ENCODE data around the gene CIAO3. TPM values are rescaled to one million over a fixed set of nuclear protein-coding genes. Genes with fewer than 3 reads are reported as not detected.

CIAO3 gene
- total RNA-seq, 2 experiments from 2014 or later, result 31.8 to 32.2 TPM

GRCh38 chr16:710500-711075, 30.2 kb downstream of the CIAO3 start:
- Mint-ChIP-seq H3K27ac (no peak overlapping the region), H3K36me3 (no peaks in the 10 kb centered on the region), H3K4me1 (ENCODE audit: low read depth) (peaks cover 2% of the 10 kb centered on the region), H3K4me3 (no peak overlapping the region), H3K9me3 (no peaks in the 10 kb centered on the region), H3K27me3 (peaks cover 40% of the 10 kb centered on the region)
- CTCF ChIA-PET, result interaction anchor here (0.6 to 2.1 kb wide), 5 partner anchors 21 to 473 kb away, joined by 3 to 15 read pairs (median 3); partner anchors contain the start of gene CIAO3
- intact Hi-C loops (cut with micrococcal nuclease), result loop anchor here (1.0 kb wide), 1 partner anchor 75 kb away; no protein-coding TSS in a partner anchor
- no peak for DNase-seq
- POLR2A ChIA-PET, result no interaction called here

GRCh38 chr16:709566-710499, 31.0 kb downstream of the CIAO3 start:
- intact Hi-C loops (cut with micrococcal nuclease), result no loop called here
- H3K9me3 Mint-ChIP-seq, result no peaks in the 10 kb centered on the region
- DNase-seq, result no peak
- no peak overlapping the region for H3K27ac Mint-ChIP-seq
- no peaks in the 10 kb centered on the region for H3K36me3 Mint-ChIP-seq
- CTCF ChIA-PET, result interaction anchor here (0.6 to 2.1 kb wide), 6 partner anchors 15 to 474 kb away, joined by 3 to 15 read pairs (median 3); partner anchors contain the start of gene CIAO3
- no peak overlapping the region for H3K4me3 Mint-ChIP-seq
- peaks cover 40% of the 10 kb centered on the region for H3K27me3 Mint-ChIP-seq
- peaks cover 2% of the 10 kb centered on the region for H3K4me1 Mint-ChIP-seq (ENCODE audit: low read depth)
- POLR2A ChIA-PET, result no interaction called here

GRCh38 chr16:708959-709358, 31.8 kb downstream of the CIAO3 start:
- Mint-ChIP-seq H3K9me3 (no peaks in the 10 kb centered on the region), H3K27ac (no peak overlapping the region), H3K4me1 (ENCODE audit: low read depth) (peaks cover 2% of the 10 kb centered on the region), H3K27me3 (peaks cover 42% of the 10 kb centered on the region), H3K4me3 (no peak overlapping the region), H3K36me3 (no peaks in the 10 kb centered on the region)
- POLR2A ChIA-PET, result no interaction called here
- no peak for DNase-seq
- CTCF ChIA-PET, result interaction anchor here (2.1 kb wide), 1 partner anchor 76 kb away, joined by 15 read pairs; no protein-coding TSS in a partner anchor
- intact Hi-C loops (cut with micrococcal nuclease), result no loop called here

GRCh38 chr16:708019-708418, 32.8 kb downstream of the CIAO3 start:
- ChIA-PET POLR2A (no interaction called here), CTCF (interaction anchor here (2.0 kb wide), 1 partner anchor 77 kb away, joined by 6 read pairs; no protein-coding TSS in a partner anchor)
- DNase-seq, result no peak
- Mint-ChIP-seq H3K36me3 (no peaks in the 10 kb centered on the region), H3K27me3 (peaks cover 44% of the 10 kb centered on the region), H3K9me3 (no peaks in the 10 kb centered on the region), H3K4me1 (ENCODE audit: low read depth) (peaks cover 2% of the 10 kb centered on the region), H3K27ac (no peak overlapping the region), H3K4me3 (no peak overlapping the region)
- intact Hi-C loops (cut with micrococcal nuclease), result no loop called here

GRCh38 chr16:707062-707538, 33.7 kb downstream of the CIAO3 start:
- DNase-seq, result no peak
- H3K27ac Mint-ChIP-seq, result no peak overlapping the region
- intact Hi-C loops (cut with micrococcal nuclease), result no loop called here
- H3K27me3 Mint-ChIP-seq, result peaks cover 51% of the 10 kb centered on the region
- H3K36me3 Mint-ChIP-seq, result no peaks in the 10 kb centered on the region
- no peak overlapping the region for H3K4me3 Mint-ChIP-seq
- POLR2A ChIA-PET, result interaction anchor here (1.0 kb wide), 1 partner anchor 77 kb away, joined by 3 read pairs; no protein-coding TSS in a partner anchor
- CTCF ChIA-PET, result interaction anchor here (1.2 to 2.0 kb wide), 3 partner anchors 12 to 78 kb away, joined by 3 to 6 read pairs (median 4); no protein-coding TSS in a partner anchor
- no peaks in the 10 kb centered on the region for H3K9me3 Mint-ChIP-seq
- H3K4me1 Mint-ChIP-seq (ENCODE audit: low read depth), result no peaks in the 10 kb centered on the region

- DNase-seq, result no peak
- H3K4me3 Mint-ChIP-seq, result no peak overlapping the region
- no peaks in the 10 kb centered on the region for H3K4me1 Mint-ChIP-seq (ENCODE audit: low read depth)
- H3K9me3 Mint-ChIP-seq, result no peaks in the 10 kb centered on the region
- intact Hi-C loops (cut with micrococcal nuclease), result no loop called here
- no peak overlapping the region for H3K27ac Mint-ChIP-seq
- H3K36me3 Mint-ChIP-seq, result no peaks in the 10 kb centered on the region
- CTCF ChIA-PET, result interaction anchor here (1.2 to 2.0 kb wide), 3 partner anchors 13 to 79 kb away, joined by 3 to 6 read pairs (median 4); no protein-coding TSS in a partner anchor
- peaks cover 56% of the 10 kb centered on the region for H3K27me3 Mint-ChIP-seq
- POLR2A ChIA-PET, result interaction anchor here (1.0 kb wide), 1 partner anchor 77 kb away, joined by 3 read pairs; no protein-coding TSS in a partner anchor
Observed at GRCh38 chr16:706189-707061, 34.4 kb downstream of the CIAO3 start.

- no peaks in the 10 kb centered on the region for H3K4me1 Mint-ChIP-seq (ENCODE audit: low read depth)
- intact Hi-C loops (cut with micrococcal nuclease), result no loop called here
- no peaks in the 10 kb centered on the region for H3K9me3 Mint-ChIP-seq
- peaks cover 56% of the 10 kb centered on the region for H3K27me3 Mint-ChIP-seq
- no peak within 1 kb of the TSS for H3K4me3 Mint-ChIP-seq
- no peak for DNase-seq
- H3K27ac Mint-ChIP-seq, result no peak within 1 kb of the TSS
- ChIA-PET POLR2A (no interaction called here), CTCF (no interaction called here)
- no peaks in the 10 kb centered on the region for H3K36me3 Mint-ChIP-seq
Observed at GRCh38 chr16:705431-706188, 35.2 kb downstream of the CIAO3 start, which contains the start of gene FBXL16. Gene FBXL16, minus strand, starts transcription at chr16:705801. Its CDS starts 8,396 bp downstream, at chr16:697405.

GRCh38 chr16:704552-705380, 36.0 kb downstream of the CIAO3 start:
- peaks cover 51% of the 10 kb centered on the region for H3K27me3 Mint-ChIP-seq
- no peaks in the 10 kb centered on the region for H3K9me3 Mint-ChIP-seq

GRCh38 chr16:704047-704446, 36.8 kb downstream of the CIAO3 start:
- H3K9me3 Mint-ChIP-seq, result no peaks in the 10 kb centered on the region
- no peak overlapping the region for H3K27ac Mint-ChIP-seq
- intact Hi-C loops (cut with micrococcal nuclease), result no loop called here
- CTCF ChIA-PET, result interaction anchor here (1.1 to 2.4 kb wide), 3 partner anchors 9 to 81 kb away, joined by 3 to 9 read pairs (median 4); partner anchors contain the start of gene METRN
- H3K4me1 Mint-ChIP-seq (ENCODE audit: low read depth), result peaks cover 6% of the 10 kb centered on the region
- POLR2A ChIA-PET, result no interaction called here
- H3K27me3 Mint-ChIP-seq, result peaks cover 45% of the 10 kb centered on the region
- H3K4me3 Mint-ChIP-seq, result no peak overlapping the region
- no peak for DNase-seq
- H3K36me3 Mint-ChIP-seq, result no peaks in the 10 kb centered on the region

More at GRCh38 chr16:704552-705380, 36.0 kb downstream of the CIAO3 start:
- intact Hi-C loops (cut with micrococcal nuclease), result no loop called here
- no peak overlapping the region for H3K4me3 Mint-ChIP-seq
- no peaks in the 10 kb centered on the region for H3K36me3 Mint-ChIP-seq
- H3K27ac Mint-ChIP-seq, result no peak overlapping the region
- no peak for DNase-seq
- ChIA-PET CTCF (interaction anchor here (1.2 kb wide), 1 partner anchor 10 kb away, joined by 4 read pairs; the partner anchor contains the start of gene METRN), POLR2A (no interaction called here)
- peaks cover 2% of the 10 kb centered on the region for H3K4me1 Mint-ChIP-seq (ENCODE audit: low read depth)

- POLR2A ChIA-PET, result no interaction called here
- no peak overlapping the region for H3K27ac Mint-ChIP-seq
- no peaks in the 10 kb centered on the region for H3K9me3 Mint-ChIP-seq
- CTCF ChIA-PET, result interaction anchor here (1.1 to 2.4 kb wide), 2 partner anchors 9 to 82 kb away, joined by 3 to 9 read pairs; no protein-coding TSS in a partner anchor
- no peak for DNase-seq
- no peaks in the 10 kb centered on the region for H3K36me3 Mint-ChIP-seq
- intact Hi-C loops (cut with micrococcal nuclease), result no loop called here
- peaks cover 40% of the 10 kb centered on the region for H3K27me3 Mint-ChIP-seq
- no peak overlapping the region for H3K4me3 Mint-ChIP-seq
- peaks cover 6% of the 10 kb centered on the region for H3K4me1 Mint-ChIP-seq (ENCODE audit: low read depth)
Observed at GRCh38 chr16:703406-703805, 37.4 kb downstream of the CIAO3 start.

Measured in activated CD4-positive, alpha-beta memory T cell treated with anti-CD3 and anti-CD28 coated beads for 36 hours (primary cell).